Osteoblast (primary cell): ENCODE data around the gene CNIH2. TPM values are rescaled to one million over a fixed set of nuclear protein-coding genes. Genes with fewer than 3 reads are reported as not detected.
"Not testable (repeated sequence)": the region's sequence is repeated elsewhere in the genome, so short reads cannot be mapped to it uniquely, and the experiment has no call there.

Experiments used
- DNase-seq: peaks from one replicate; pipeline ENCODE4 v3.0.0; 2011; ENCODE audit warnings: low spot score, mixed read lengths; ENCODE audit not compliant: insufficient read length; ENCODE audit errors: missing footprints
- H2AFZ ChIP-seq: 2 replicates; pipeline ENCODE4 v1.6.0; 2011; ENCODE audit warnings: mild to moderate bottlenecking, low read length
- H3K27ac ChIP-seq: 2 replicates; pipeline ENCODE4 v1.5.1; 2011; ENCODE audit warnings: mild to moderate bottlenecking, low read depth, low read length, moderate library complexity
- H3K27me3 ChIP-seq: 2 replicates; pipeline ENCODE4 v1.6.0; 2012; ENCODE audit warnings: mild to moderate bottlenecking, control low read depth, inconsistent platforms, low read length, moderate library complexity; ENCODE audit not compliant: insufficient read depth
- H3K36me3 ChIP-seq: 2 replicates; pipeline ENCODE4 v1.5.1; 2011; ENCODE audit warnings: mild to moderate bottlenecking, low read length, control low read depth, moderate library complexity; ENCODE audit not compliant: insufficient read depth
- H3K4me1 ChIP-seq: 2 replicates; pipeline ENCODE4 v1.5.1; 2011; ENCODE audit warnings: mild to moderate bottlenecking, low read length, control low read depth, moderate library complexity; ENCODE audit not compliant: insufficient read depth
- H3K4me2 ChIP-seq: 2 replicates; pipeline ENCODE4 v1.6.0; 2011; ENCODE audit warnings: mild to moderate bottlenecking, low read length; ENCODE audit not compliant: insufficient read depth
- H3K4me3 ChIP-seq: fragments of 200-600 bp; sonication (generic); 3 replicates; pipeline ENCODE4 v1.5.1; 2012; ENCODE audit warnings: mild to moderate bottlenecking, low read length, inconsistent platforms; ENCODE audit not compliant: insufficient read depth
- H3K79me2 ChIP-seq: 2 replicates; pipeline ENCODE4 v1.6.0; 2012; ENCODE audit warnings: mild to moderate bottlenecking, low read length, control low read depth, inconsistent platforms; ENCODE audit not compliant: insufficient read depth
- H3K9me3 ChIP-seq: 2 replicates; pipeline ENCODE4 v1.5.1; 2011; ENCODE audit warnings: low read depth, low read length, control low read depth
- H4K20me1 ChIP-seq: 2 replicates; pipeline ENCODE4 v1.6.0; 2012; ENCODE audit warnings: mild to moderate bottlenecking, low read length, control low read depth; ENCODE audit not compliant: insufficient read depth
- CTCF ChIP-seq: IDR thresholded peaks from 2 replicates; pipeline ENCODE4 v1.5.1; 2011; ENCODE audit warnings: mild to moderate bottlenecking, low read depth, low read length, moderate library complexity; ENCODE audit errors: extremely low read depth
- total RNA-seq: library from RNA; depleted of rRNA; stranded (reverse); fragments of >200 nt; gene quantifications from 2 replicates; pipeline ENCODE4 v1.2.3, GENCODE V29; 2012

The CNIH2 gene
- total RNA-seq, 1 donor, result not detected

DNA sequence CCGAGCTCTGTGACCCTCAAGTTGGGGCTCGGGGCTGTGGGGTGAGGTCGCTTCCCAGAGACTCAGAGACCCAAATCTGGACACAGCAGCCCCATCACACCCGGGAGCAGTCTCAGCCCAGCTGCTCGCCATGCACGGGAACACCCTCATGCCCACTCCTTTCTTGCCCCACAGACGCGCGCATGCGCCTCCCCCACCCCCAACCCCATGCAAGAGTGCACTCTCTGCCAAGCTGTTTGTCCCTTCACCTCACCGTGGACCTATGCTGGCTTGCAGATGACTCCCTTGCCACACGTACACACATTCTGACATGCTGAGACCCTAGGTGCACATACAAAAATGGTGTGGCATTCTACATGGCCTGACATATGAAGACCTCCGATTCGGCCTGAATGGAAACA, 39.3 kb downstream of the CNIH2 start:
- Histone ChIP-seq H4K20me1 (peaks cover 25% of the 10 kb centered on the region), H3K27me3 (no peaks in the 10 kb centered on the region), H3K4me3 (peak overlapping the region; percentile 75), H3K79me2 (peaks cover 33% of the 10 kb centered on the region), H3K27ac (peak overlapping the region; percentile 97), H3K4me1 (peaks cover 55% of the 10 kb centered on the region), H3K4me2 (peak overlapping the region; percentile 75), H3K9me3 (no peaks in the 10 kb centered on the region), H3K36me3 (no peaks in the 10 kb centered on the region), H2AFZ (peak overlapping the region; percentile 65)
- no peak for TF ChIP-seq CTCF
- peak; percentile 97 for DNase-seq

GRCh38 chr11:66317723-66318599, 40.0 kb downstream of the CNIH2 start:
- Histone ChIP-seq H2AFZ (peak overlapping the region; percentile 65), H3K4me3 (peak overlapping the region; percentile 75), H3K79me2 (peaks cover 33% of the 10 kb centered on the region), H3K27ac (peak overlapping the region; percentile 97), H3K9me3 (no peaks in the 10 kb centered on the region), H3K4me2 (peak overlapping the region; percentile 75), H3K27me3 (no peaks in the 10 kb centered on the region), H3K36me3 (no peaks in the 10 kb centered on the region), H3K4me1 (peaks cover 60% of the 10 kb centered on the region), H4K20me1 (peaks cover 25% of the 10 kb centered on the region)
- TF ChIP-seq CTCF, result no peak
- peak; percentile 88 for DNase-seq

- peak overlapping the region; percentile 97 for H3K27ac ChIP-seq
- H3K27me3 ChIP-seq, result no peaks in the 10 kb centered on the region
- H2AFZ ChIP-seq, result peak overlapping the region; percentile 11
Observed at GRCh38 chr11:66318600-66318970, 40.6 kb downstream of the CNIH2 start.

DNA sequence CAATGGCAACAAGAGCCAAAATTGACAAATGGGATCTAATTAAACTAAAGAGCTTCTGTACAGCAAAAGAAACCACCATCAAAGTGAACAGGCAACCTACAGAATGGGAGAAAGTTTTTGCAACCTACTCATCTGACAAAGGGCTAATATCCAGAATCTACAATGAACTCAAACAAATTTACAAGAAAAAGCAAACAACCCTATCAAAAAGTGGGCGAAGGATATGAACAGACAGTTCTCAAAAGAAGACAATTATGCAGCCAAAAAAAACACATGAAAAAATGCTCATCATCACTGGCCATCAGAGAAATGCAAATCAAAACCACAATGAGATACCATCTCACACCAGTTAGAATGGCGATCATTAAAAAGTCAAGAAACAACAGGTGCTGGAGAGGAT, 42.3 kb downstream of the CNIH2 start:
- not testable (repeated sequence) for H3K27ac ChIP-seq, H3K36me3 ChIP-seq, H3K27me3 ChIP-seq, H3K9me3 ChIP-seq, H3K4me2 ChIP-seq, DNase-seq, H3K4me3 ChIP-seq, H2AFZ ChIP-seq
- peaks cover 15% of the 10 kb centered on the region for H3K79me2 ChIP-seq
- H4K20me1 ChIP-seq, result peaks cover 14% of the 10 kb centered on the region
- peaks cover 58% of the 10 kb centered on the region for H3K4me1 ChIP-seq

More at GRCh38 chr11:66318600-66318970, 40.6 kb downstream of the CNIH2 start:
- Histone ChIP-seq H3K4me1 (peaks cover 62% of the 10 kb centered on the region), H3K4me2 (peak overlapping the region; percentile 62), H4K20me1 (peaks cover 25% of the 10 kb centered on the region), H3K79me2 (peaks cover 32% of the 10 kb centered on the region), H3K36me3 (no peaks in the 10 kb centered on the region), H3K4me3 (no peak overlapping the region), H3K9me3 (no peaks in the 10 kb centered on the region)
- DNase-seq, result peak; percentile 83
- no peak for TF ChIP-seq CTCF

DNA sequence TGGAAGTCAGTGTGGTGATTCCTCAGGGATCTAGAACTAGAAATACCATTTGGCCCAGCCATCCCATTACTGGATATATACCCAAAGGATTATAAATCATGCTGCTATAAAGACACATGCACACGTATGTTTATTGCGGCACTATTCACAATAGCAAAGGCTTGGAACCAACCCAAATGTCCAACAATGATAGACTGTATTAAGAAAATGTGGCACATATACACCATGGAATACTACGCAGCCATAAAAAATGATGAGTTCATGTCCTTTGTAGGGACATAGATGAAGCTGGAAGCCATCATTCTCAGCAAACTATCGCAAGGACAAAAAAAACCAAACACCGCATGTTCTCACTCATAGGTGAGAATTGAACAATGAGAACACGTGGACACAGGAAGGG, 42.8 kb downstream of the CNIH2 start:
- not testable (repeated sequence) for DNase-seq, H3K4me2 ChIP-seq, H3K9me3 ChIP-seq, H3K4me3 ChIP-seq, H3K27me3 ChIP-seq, H3K27ac ChIP-seq, H2AFZ ChIP-seq, H4K20me1 ChIP-seq, H3K36me3 ChIP-seq
- H3K4me1 ChIP-seq, result peaks cover 58% of the 10 kb centered on the region
- H3K79me2 ChIP-seq, result peaks cover 10% of the 10 kb centered on the region
